Mucosa of descending colon (tissue), 3 donors: ENCODE results near the gene CARMIL1. TPM values are rescaled to one million over a fixed set of nuclear protein-coding genes. Genes with fewer than 3 reads are reported as not detected.

Experiments used
- ATAC-seq: fragments of 200-7000 bp; cut with Tn5 transposase; one replicate; pipeline ENCODE4 v1.9.1; 2020; ENCODE audit warnings: mild to moderate bottlenecking, moderate library complexity
- DNase-seq, 3 donors: peaks; one replicate each; pipeline ENCODE4 v3.0.0-alpha.2; 2020
- H3K36me3 ChIP-seq: fragments of 200-600 bp; one replicate; pipeline ENCODE4 v1.8.0; 2021; ENCODE audit warnings: low read depth, mild to moderate bottlenecking
- H3K4me1 ChIP-seq: fragments of 200-600 bp; one replicate; pipeline ENCODE4 v1.8.0; 2021; ENCODE audit warnings: low read depth, mild to moderate bottlenecking
- H3K4me3 ChIP-seq: fragments of 200-600 bp; one replicate; pipeline ENCODE4 v1.8.0; 2021; ENCODE audit warnings: mild to moderate bottlenecking
- H3K9me3 ChIP-seq: fragments of 200-600 bp; one replicate; pipeline ENCODE4 v1.8.0; 2021; ENCODE audit warnings: mild to moderate bottlenecking
- CTCF ChIP-seq: fragments of 200-600 bp; IDR thresholded peaks from one replicate; pipeline ENCODE4 v1.8.0; 2022; ENCODE audit warnings: antibody characterized with exemption, mild to moderate bottlenecking
- intact Hi-C, 2 donors: fragments of 100-400 bp; cut with DNase I in 1 of 2; cut with micrococcal nuclease in 1 of 2; formaldehyde crosslinking; loops; one replicate each; pipeline versions ENCODE4 v1.11.0 to v1.11.1; 2022; cut with DNase I, micrococcal nuclease
- total RNA-seq, 3 donors: library from RNA; stranded (reverse); fragmentation: NEBNext Ultra II Directional in 2 of 3; extraction: Animal tissue kit (Norgen Biotek cat#: 25700) in 2 of 3; gene quantifications; one replicate each; pipeline versions ENCODE4 v1.2.1 to v1.2.4, GENCODE V29; 2021 to 2023
- donor health status: DM: no; HTN: no; CAD: no; lungs with moderate emphysema.
- donor health status: DM: no; HTN: no; CAD: no.
- donor health status: DM: no; HTN: yes; CAD: no.

Gene CARMIL1
- total RNA-seq, 3 donors from 2014 or later, result 21.8 to 61.0 (median 44.8) TPM

- intact Hi-C loops, result no loop called here
- DNase-seq (no peak), ATAC-seq (no peak)
- no peak overlapping the region for H3K4me3 ChIP-seq
- peaks cover 12% of the 10 kb centered on the region for H3K4me1 ChIP-seq
- no peaks in the 10 kb centered on the region for H3K36me3 ChIP-seq
- TF ChIP-seq CTCF, result no peak
- no peaks in the 10 kb centered on the region for H3K9me3 ChIP-seq
Observed at GRCh38 chr6:25415701-25416100, 136.5 kb downstream of the CARMIL1 start.

GRCh38 chr6:25417046-25417605 is 138.0 kb downstream of the CARMIL1 start:
- intact Hi-C loops, result no loop called here
- Histone ChIP-seq H3K4me1 (peaks cover 3% of the 10 kb centered on the region), H3K36me3 (no peaks in the 10 kb centered on the region), H3K4me3 (no peak overlapping the region), H3K9me3 (no peaks in the 10 kb centered on the region)
- TF ChIP-seq CTCF, result no peak
- DNase-seq, result no peak
- no peak for ATAC-seq

- TF ChIP-seq CTCF, result no peak
- intact Hi-C loops, result no loop called here
- no peak overlapping the region for H3K4me3 ChIP-seq
- DNase-seq (no peak), ATAC-seq (no peak)
- no peaks in the 10 kb centered on the region for H3K9me3 ChIP-seq
- H3K36me3 ChIP-seq, result no peaks in the 10 kb centered on the region
- H3K4me1 ChIP-seq, result peaks cover 3% of the 10 kb centered on the region
Observed at GRCh38 chr6:25418454-25419052, 139.4 kb downstream of the CARMIL1 start.

GRCh38 chr6:25419879-25420278 is 140.7 kb downstream of the CARMIL1 start:
- Histone ChIP-seq H3K9me3 (no peaks in the 10 kb centered on the region), H3K36me3 (no peaks in the 10 kb centered on the region), H3K4me3 (no peak overlapping the region), H3K4me1 (peaks cover 3% of the 10 kb centered on the region)
- ATAC-seq, result no peak
- DNase-seq, result no peak
- intact Hi-C loops, result no loop called here
- no peak for TF ChIP-seq CTCF

- Histone ChIP-seq H3K4me1 (no peaks in the 10 kb centered on the region), H3K9me3 (no peaks in the 10 kb centered on the region), H3K36me3 (no peaks in the 10 kb centered on the region), H3K4me3 (no peak overlapping the region)
- no peak for TF ChIP-seq CTCF
- ATAC-seq (no peak), DNase-seq (no peak)
- intact Hi-C loops, result no loop called here
Observed at GRCh38 chr6:25423358-25423757, 144.2 kb downstream of the CARMIL1 start.
